Cardiac muscle cell (in vitro differentiated cells and primary cell): ENCODE data around the gene DLGAP1. TPM values are rescaled to one million over a fixed set of nuclear protein-coding genes. Genes with fewer than 3 reads are reported as not detected.

Source experiments
- DNase-seq, 2 donors: peaks; one replicate each; pipeline versions ENCODE4 v3.0.0 to v3.0.0-alpha.2; 2010 to 2017; ENCODE audit warnings: low read depth in 1 of 2, low spot score in 1 of 2
- H3K27ac ChIP-seq: fragments of 200-600 bp; sonication (generic); 2 replicates; pipeline ENCODE4 v1.5.1; 2016
- H3K27me3 ChIP-seq: fragments of 200-600 bp; sonication (generic); 2 replicates; pipeline ENCODE4 v1.6.0; 2016; ENCODE audit warnings: control low read depth
- H3K36me3 ChIP-seq: fragments of 200-600 bp; sonication (generic); 2 replicates; pipeline ENCODE4 v1.5.1; 2016; ENCODE audit warnings: control low read depth
- H3K4me1 ChIP-seq: fragments of 200-600 bp; sonication (generic); 2 replicates; pipeline ENCODE4 v1.8.1; 2017; ENCODE audit warnings: low read depth, mild to moderate bottlenecking, mixed run types
- H3K4me3 ChIP-seq: fragments of 200-600 bp; sonication (generic); 2 replicates; pipeline ENCODE4 v1.5.1; 2016; ENCODE audit warnings: mild to moderate bottlenecking
- H3K9me3 ChIP-seq: fragments of 200-600 bp; sonication (generic); 2 replicates; pipeline ENCODE4 v1.5.1; 2017; ENCODE audit warnings: low read depth, mild to moderate bottlenecking, control low read depth
- CTCF ChIP-seq: IDR thresholded peaks from 2 replicates; pipeline ENCODE4 v1.5.1; 2012; ENCODE audit warnings: low read depth, mild to moderate bottlenecking, low read length
- polyA plus RNA-seq: library from polyadenylated mRNA; unstranded; fragments of >200 nt; fragmentation: Nextera tagmentation; extraction: Ambion mirVana; gene quantifications from 2 replicates; pipeline ENCODE4 v1.2.1, GENCODE V29; 2016
- total RNA-seq: library from RNA; depleted of rRNA; stranded (reverse); fragments of >200 nt; gene quantifications from 2 replicates; pipeline ENCODE4 v1.2.3, GENCODE V29; 2016

Gene DLGAP1
- total and polyA plus RNA-seq, 2 experiments from 2014 or later, result 2.5 to 7.9 TPM

GRCh38 chr18:3599861-3600260, 855.2 kb downstream of the DLGAP1 start:
- no peak for DNase-seq
- H3K9me3 ChIP-seq, result no peaks in the 10 kb centered on the region
- H3K36me3 ChIP-seq, result no peaks in the 10 kb centered on the region
- TF ChIP-seq CTCF, result no peak
- H3K4me1 ChIP-seq, result peaks cover 52% of the 10 kb centered on the region
- H3K4me3 ChIP-seq, result no peak overlapping the region
- no peak overlapping the region for H3K27ac ChIP-seq
- H3K27me3 ChIP-seq, result no peaks in the 10 kb centered on the region

DNA sequence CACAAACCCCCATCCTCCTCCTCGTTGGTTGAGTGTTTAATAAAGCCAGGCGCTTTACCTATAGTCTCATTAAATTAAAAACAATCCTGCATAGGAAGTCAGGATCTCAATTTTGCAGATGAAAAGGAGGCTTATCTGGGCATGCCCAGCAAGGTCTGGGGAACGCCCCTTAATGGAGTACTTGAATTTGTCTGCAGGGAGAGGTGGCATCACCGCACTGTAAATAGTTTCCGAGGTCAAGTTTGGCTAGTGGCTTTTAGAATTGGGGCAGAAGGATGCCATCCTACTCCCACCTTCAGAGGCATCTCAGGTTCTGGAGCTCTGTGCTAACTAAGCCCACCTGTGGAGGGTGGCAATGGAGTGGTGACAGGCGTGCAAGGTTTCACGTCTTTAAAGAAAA, 855.9 kb downstream of the DLGAP1 start:
- Histone ChIP-seq H3K27ac (peak overlapping the region; percentile 32), H3K4me1 (peaks cover 50% of the 10 kb centered on the region), H3K36me3 (no peaks in the 10 kb centered on the region), H3K9me3 (no peaks in the 10 kb centered on the region), H3K4me3 (no peak overlapping the region), H3K27me3 (no peaks in the 10 kb centered on the region)
- no peak for TF ChIP-seq CTCF
- DNase-seq, result no peak

- no peak overlapping the region for H3K4me3 ChIP-seq
- no peaks in the 10 kb centered on the region for H3K9me3 ChIP-seq
- TF ChIP-seq CTCF, result no peak
- H3K27ac ChIP-seq, result peak overlapping the region; percentile 32
- H3K36me3 ChIP-seq, result no peaks in the 10 kb centered on the region
- H3K4me1 ChIP-seq, result peaks cover 45% of the 10 kb centered on the region
- no peak for DNase-seq
- no peaks in the 10 kb centered on the region for H3K27me3 ChIP-seq
These were observed 856.5 kb downstream of the DLGAP1 start for GRCh38 chr18:3598581-3598980.

GRCh38 chr18:3597409-3598357, 857.4 kb downstream of the DLGAP1 start:
- peaks cover 46% of the 10 kb centered on the region for H3K4me1 ChIP-seq
- peak overlapping the region; percentile 98 for H3K27ac ChIP-seq
- H3K36me3 ChIP-seq, result no peaks in the 10 kb centered on the region
- DNase-seq, result no peak
- H3K27me3 ChIP-seq, result no peaks in the 10 kb centered on the region
- no peaks in the 10 kb centered on the region for H3K9me3 ChIP-seq
- no peak overlapping the region for H3K4me3 ChIP-seq
- TF ChIP-seq CTCF, result no peak

GRCh38 chr18:3596637-3597384, 858.3 kb downstream of the DLGAP1 start:
- no peaks in the 10 kb centered on the region for H3K9me3 ChIP-seq
- H3K4me3 ChIP-seq, result peak overlapping the region; percentile 4
- no peaks in the 10 kb centered on the region for H3K36me3 ChIP-seq
- peak; percentile 17 for TF ChIP-seq CTCF
- H3K4me1 ChIP-seq, result peaks cover 46% of the 10 kb centered on the region
- H3K27ac ChIP-seq, result peak overlapping the region; percentile 98
- H3K27me3 ChIP-seq, result no peaks in the 10 kb centered on the region
- DNase-seq, result peak in 1 of 2 donors; percentile 58
